ENCODE results near the gene GTF3C5.

GRCh38 chr9:133046196-133046899 is 15.6 kb downstream of the GTF3C5 start:
- TF ChIP-seq EZH2 (IDR thresholded peaks at IDR 0.05; ENCODE audit: insufficient read depth, low read length) (no peak), CTCF (IDR thresholded peaks at IDR 0.05; ENCODE audit: insufficient read depth, low read depth, low read length) (no peak)
